ENCODE data around the gene ACACA. TPM values are rescaled to one million over a fixed set of nuclear protein-coding genes. Genes with fewer than 3 reads are reported as not detected.

Gene ACACA
- total RNA-seq, 1 donor from 2014 or later: 26.9 TPM

DNA sequence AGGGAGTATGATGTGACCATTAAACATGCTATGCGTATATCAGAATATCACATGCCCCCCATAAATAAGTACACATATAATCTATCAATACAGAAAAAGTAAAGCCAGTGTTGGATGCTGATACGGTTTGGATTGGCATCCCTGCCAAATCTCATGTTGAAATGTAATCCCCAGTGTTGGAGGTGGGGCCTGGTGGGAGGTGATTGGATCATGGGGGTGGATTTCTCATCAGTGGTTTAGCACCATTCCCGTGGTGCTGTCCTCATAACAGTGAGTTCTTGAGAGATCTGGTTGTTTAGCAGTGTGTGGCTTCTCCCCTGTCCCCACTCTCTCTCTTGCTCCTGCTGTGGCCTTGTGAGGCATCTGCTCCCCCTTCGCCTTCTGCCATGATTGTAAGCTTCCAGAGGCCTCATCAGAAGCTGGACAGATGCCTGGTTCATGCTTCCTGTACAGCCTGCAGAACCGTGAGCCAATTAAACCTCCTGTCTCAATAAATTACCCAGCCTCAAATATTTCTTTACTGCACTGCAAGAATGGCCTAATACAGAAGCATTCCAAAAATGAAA lies 369.0 kb downstream of the ACACA start:
- no peak for DNase-seq (ENCODE audit: low spot score)
- intact Hi-C loops (cut with DNase I): no loop called here

Other genes starting within 250 kb of the ACACA start
- not detected for gene C17orf78, start 30.9 kb downstream of the ACACA start, total RNA-seq
- 18.5 TPM for gene TADA2A, start 50 bp upstream of the ACACA start, total RNA-seq
- 22.4 TPM for gene DUSP14, start 83.1 kb upstream of the ACACA start, total RNA-seq
- gene SYNRG, start 202.6 kb upstream of the ACACA start, total RNA-seq: 35.7 TPM
- gene DDX52, start 236.6 kb upstream of the ACACA start, total RNA-seq: 12.4 TPM